GM20431 (cell line): ENCODE results near the gene OPRM1.
"Not testable (repeated sequence)": the region's sequence is repeated elsewhere in the genome, so short reads cannot be mapped to it uniquely, and the experiment has no call there.

Experiments used
- in situ Hi-C: fragments of 300-500 bp; cut with MseI, MboI; formaldehyde crosslinking; loops from one replicate; pipeline ENCODE4 v1.15.0; 2020; ENCODE audit warnings: low sequenced_read_pairs; ENCODE audit not compliant: unreplicated experiment

Gene OPRM1

GRCh38 chr6:154078596-154078995, 39.6 kb downstream of the OPRM1 start:
- in situ Hi-C loops: not testable (repeated sequence)

- in situ Hi-C loops: no loop called here
Measured at GRCh38 chr6:154080461-154081189, 41.6 kb downstream of the OPRM1 start.

- in situ Hi-C loops: no loop called here
Measured at GRCh38 chr6:154086510-154086909, 47.5 kb downstream of the OPRM1 start.

GRCh38 chr6:154092326-154092962, 53.4 kb downstream of the OPRM1 start:
- in situ Hi-C loops: no loop called here

- in situ Hi-C loops: no loop called here
Measured at GRCh38 chr6:154093231-154094044, 54.4 kb downstream of the OPRM1 start.

- in situ Hi-C loops: no loop called here
Measured at GRCh38 chr6:154095571-154095970, 56.5 kb downstream of the OPRM1 start.

- in situ Hi-C loops: no loop called here
Measured at GRCh38 chr6:154096316-154096715, 57.3 kb downstream of the OPRM1 start.

- in situ Hi-C loops: no loop called here
Measured at GRCh38 chr6:154096834-154097233, 57.8 kb downstream of the OPRM1 start.

GRCh38 chr6:154099211-154099610, 60.2 kb downstream of the OPRM1 start:
- in situ Hi-C loops: no loop called here

GRCh38 chr6:154106251-154106650, 67.2 kb downstream of the OPRM1 start:
- in situ Hi-C loops: no loop called here

GRCh38 chr6:154111025-154111424, 72.0 kb downstream of the OPRM1 start:
- in situ Hi-C loops: no loop called here

GRCh38 chr6:154112181-154112809, 73.3 kb downstream of the OPRM1 start:
- in situ Hi-C loops: no loop called here

GRCh38 chr6:154113392-154113791, 74.4 kb downstream of the OPRM1 start:
- in situ Hi-C loops: no loop called here

GRCh38 chr6:154117485-154117884, 78.4 kb downstream of the OPRM1 start:
- in situ Hi-C loops: no loop called here

- in situ Hi-C loops: no loop called here
Measured at GRCh38 chr6:154122195-154122925, 83.3 kb downstream of the OPRM1 start.

- in situ Hi-C loops: no loop called here
Measured at GRCh38 chr6:154123155-154123956, 84.3 kb downstream of the OPRM1 start.

GRCh38 chr6:154125421-154125820, 86.4 kb downstream of the OPRM1 start:
- in situ Hi-C loops: no loop called here

- in situ Hi-C loops: no loop called here
Measured at GRCh38 chr6:154127657-154128056, 88.6 kb downstream of the OPRM1 start.
